H9 (cell line): ENCODE measurements around the gene PROX1. TPM values are rescaled to one million over a fixed set of nuclear protein-coding genes. Genes with fewer than 3 reads are reported as not detected.

ENCODE experiments used
- DNase-seq: peaks from one replicate; pipeline ENCODE4 v3.0.0-alpha.2; 2017
- H2AFZ ChIP-seq: one replicate; pipeline ENCODE4 v1.6.1; 2013; ENCODE audit warnings: mild to moderate bottlenecking, low read length, control low read depth, moderate library complexity
- H2AK5ac ChIP-seq: 2 replicates; pipeline ENCODE4 v1.6.1; 2013; ENCODE audit warnings: low read length, control low read depth, mixed read lengths; ENCODE audit not compliant: insufficient read length
- H2BK120ac ChIP-seq: one replicate; pipeline ENCODE4 v1.6.1; 2013; ENCODE audit warnings: low read depth, mild to moderate bottlenecking, low read length, control low read depth, inconsistent platforms; ENCODE audit not compliant: poor library complexity, severe bottlenecking
- H2BK12ac ChIP-seq: 2 replicates; pipeline ENCODE4 v1.6.1; 2013; ENCODE audit warnings: low read length, control low read depth, mixed read lengths, low read depth; ENCODE audit not compliant: insufficient read length
- H2BK15ac ChIP-seq: 2 replicates; pipeline ENCODE4 v1.6.1; 2013; ENCODE audit warnings: low read depth, low read length, control low read depth
- H2BK20ac ChIP-seq: one replicate; pipeline ENCODE4 v1.6.1; 2013; ENCODE audit warnings: low read depth, mild to moderate bottlenecking, low read length, control low read depth, inconsistent platforms; ENCODE audit not compliant: poor library complexity, severe bottlenecking
- H2BK5ac ChIP-seq: 2 replicates; pipeline ENCODE4 v1.6.1; 2013; ENCODE audit warnings: low read length, control low read depth, mixed read lengths; ENCODE audit not compliant: insufficient read length
- H3K14ac ChIP-seq: 2 replicates; pipeline ENCODE4 v1.6.1; 2013; ENCODE audit warnings: low read length, control low read depth; ENCODE audit not compliant: insufficient read depth
- H3K18ac ChIP-seq: 2 replicates; pipeline ENCODE4 v1.6.1; 2013; ENCODE audit warnings: low read depth, mild to moderate bottlenecking, mixed read lengths, low read length, control low read depth; ENCODE audit not compliant: insufficient read length
- H3K23ac ChIP-seq: 2 replicates; pipeline ENCODE4 v1.6.1; 2013; ENCODE audit warnings: low read length, control low read depth, mixed read lengths, low read depth; ENCODE audit not compliant: insufficient read length
- H3K23me2 ChIP-seq: 2 replicates; pipeline ENCODE4 v1.6.1; 2013; ENCODE audit warnings: low read depth, mild to moderate bottlenecking, mixed read lengths, low read length, control low read depth; ENCODE audit not compliant: insufficient read length, poor library complexity, severe bottlenecking
- H3K27ac ChIP-seq: 2 replicates; pipeline ENCODE4 v1.5.1; 2013; ENCODE audit warnings: low read length, control low read depth, mixed read lengths, low read depth; ENCODE audit not compliant: insufficient read length
- H3K27me3 ChIP-seq: 2 replicates; pipeline ENCODE4 v1.6.1; 2013; ENCODE audit warnings: low read length, control low read depth, inconsistent platforms; ENCODE audit not compliant: insufficient read depth
- H3K4ac ChIP-seq: 2 replicates; pipeline ENCODE4 v1.6.1; 2013; ENCODE audit warnings: low read depth, mild to moderate bottlenecking, control low read depth, inconsistent platforms, low read length, moderate library complexity
- H3K4me1 ChIP-seq: 2 replicates; pipeline ENCODE4 v1.6.1; 2013; ENCODE audit warnings: low read length, control low read depth, inconsistent platforms; ENCODE audit not compliant: insufficient read depth
- H3K4me2 ChIP-seq: 2 replicates; pipeline ENCODE4 v1.6.1; 2013; ENCODE audit warnings: low read length, control low read depth, mixed read lengths; ENCODE audit not compliant: insufficient read length, insufficient read depth
- H3K56ac ChIP-seq: 2 replicates; pipeline ENCODE4 v1.6.1; 2013; ENCODE audit warnings: low read depth, mild to moderate bottlenecking, mixed read lengths, low read length, control low read depth; ENCODE audit not compliant: insufficient read length
- H3K79me1 ChIP-seq: 2 replicates; pipeline ENCODE4 v1.6.1; 2013; ENCODE audit warnings: low read depth, mild to moderate bottlenecking, moderate library complexity, low read length, control low read depth, inconsistent platforms; ENCODE audit not compliant: insufficient read depth, poor library complexity, severe bottlenecking
- H3K79me2 ChIP-seq: 2 replicates; pipeline ENCODE4 v1.6.1; 2013; ENCODE audit warnings: low read length, control low read depth, inconsistent platforms; ENCODE audit not compliant: insufficient read depth
- H3K9ac ChIP-seq: 2 replicates; pipeline ENCODE4 v1.6.1; 2013; ENCODE audit warnings: low read length, control low read depth, mixed read lengths; ENCODE audit not compliant: insufficient read length; ENCODE audit errors: extremely low read depth
- H3K9me3 ChIP-seq: one replicate; pipeline ENCODE4 v1.6.1; 2013; ENCODE audit warnings: low read depth, low read length, inconsistent platforms; ENCODE audit not compliant: control insufficient read depth
- H3T11ph ChIP-seq: one replicate; pipeline ENCODE4 v1.6.1; 2013; ENCODE audit warnings: mild to moderate bottlenecking, low read length, control low read depth, inconsistent platforms
- H4K20me1 ChIP-seq: one replicate; pipeline ENCODE4 v1.6.1; 2013; ENCODE audit not compliant: control insufficient read depth, insufficient read length, insufficient read depth
- H4K5ac ChIP-seq: 2 replicates; pipeline ENCODE4 v1.6.1; 2013; ENCODE audit warnings: low read depth, mild to moderate bottlenecking, mixed read lengths, low read length, control low read depth; ENCODE audit not compliant: insufficient read length
- H4K8ac ChIP-seq: replicated peaks from 2 replicates; pipeline ENCODE4 v1.6.1; 2013; ENCODE audit warnings: low read length, control low read depth, mixed read lengths, low read depth; ENCODE audit not compliant: insufficient read length
- H4K91ac ChIP-seq: 2 replicates; pipeline ENCODE4 v1.6.1; 2013; ENCODE audit warnings: low read depth, mild to moderate bottlenecking, moderate library complexity, mixed read lengths, low read length, control low read depth; ENCODE audit not compliant: insufficient read length
- H3K27ac Mint-ChIP-seq, 3 experiments: 2 replicates in 2 of 3; 3 replicates in 1 of 3; pipeline ENCODE4 v1.8.0; 2020 to 2021; ENCODE audit warnings: mixed read lengths in 3 of 3, mild to moderate bottlenecking in 1 of 3, moderate library complexity in 1 of 3
- H3K27me3 Mint-ChIP-seq: 2 replicates; pipeline ENCODE4 v1.8.0; 2021; ENCODE audit warnings: low read depth, mild to moderate bottlenecking, moderate library complexity, mixed read lengths
- H3K36me3 Mint-ChIP-seq, 3 experiments: 2 replicates in 2 of 3; 3 replicates in 1 of 3; pipeline ENCODE4 v1.8.0; 2020 to 2021; ENCODE audit warnings: low read depth in 3 of 3, mixed read lengths in 3 of 3; ENCODE audit not compliant: insufficient read depth in 1 of 3
- H3K4me1 Mint-ChIP-seq, 2 experiments: 2 replicates each; pipeline ENCODE4 v1.8.0; 2020; ENCODE audit warnings: mixed read lengths in 2 of 2
- H3K4me3 Mint-ChIP-seq, 2 experiments: 2 replicates in 1 of 2; 3 replicates in 1 of 2; pipeline ENCODE4 v1.8.0; 2020 to 2021; ENCODE audit warnings: mild to moderate bottlenecking in 2 of 2, mixed read lengths in 2 of 2, moderate library complexity in 1 of 2
- H3K9me3 Mint-ChIP-seq, 2 experiments: 2 replicates in 1 of 2; 3 replicates in 1 of 2; pipeline ENCODE4 v1.8.0; 2020; ENCODE audit warnings: mild to moderate bottlenecking in 2 of 2, mixed read lengths in 2 of 2, moderate library complexity in 1 of 2
- WGBS: extraction: QIAGEN DNeasy Blood & Tissue Kit; methylation state at CpG from one replicate; pipeline ENCODE4 v1.1.7; 2013; ENCODE audit warnings: missing lambda C conversion rate, low lambda C conversion rate, mixed read lengths; ENCODE audit not compliant: insufficient read length; ENCODE audit errors: extremely low coverage; 5-methylcytosine and 5-hydroxymethylcytosine counted together
- total RNA-seq: library from RNA; stranded (reverse); gene quantifications from 2 replicates; pipeline ENCODE4 v1.2.1, GENCODE V29; 2021
- TF ChIP-seq, protein P1 (sequence below): fragments of 200-600 bp; sonication (generic); conservative IDR thresholded peaks from 3 replicates; pipeline ENCODE4 v1.8.0; 2021; ENCODE audit warnings: antibody characterized with exemption, mild to moderate bottlenecking

The PROX1 gene
- total RNA-seq, 1 experiment from 2014 or later: 0.72 TPM

DNA sequence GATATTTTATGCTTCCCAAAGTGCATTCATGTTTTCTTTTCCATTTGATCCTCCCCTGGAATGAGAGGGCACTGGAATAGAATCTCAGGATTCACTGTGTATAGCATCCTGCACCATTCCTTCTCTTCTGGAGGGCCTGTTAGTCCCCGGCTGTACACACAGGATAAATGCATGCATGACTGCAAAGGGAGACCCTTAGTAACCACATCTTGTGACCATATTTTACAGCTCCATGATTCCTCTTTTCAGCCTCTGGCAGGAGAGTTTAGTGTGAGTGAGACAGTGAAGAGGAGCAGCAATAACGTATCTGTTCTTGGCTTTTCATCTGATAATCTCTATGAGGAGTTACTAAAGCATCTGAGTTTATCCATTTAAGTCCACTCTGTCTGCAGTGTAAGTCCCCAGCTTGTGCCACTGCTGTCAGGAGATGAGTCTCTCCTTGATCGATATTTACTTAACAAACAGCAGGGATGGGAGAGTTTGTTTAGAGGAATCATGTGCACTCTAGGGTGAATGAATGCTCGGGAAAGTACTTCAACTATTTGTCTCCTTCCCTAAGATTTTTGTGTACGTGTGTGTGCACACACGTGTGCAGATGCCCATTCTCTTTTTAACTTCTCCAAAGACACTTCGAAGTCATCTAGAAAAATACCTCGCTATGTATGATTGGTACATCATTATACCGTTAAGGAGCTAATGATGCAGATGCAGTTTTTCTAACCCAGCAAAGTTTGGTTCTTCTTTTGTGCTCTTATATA, 41.1 kb downstream of the PROX1 start:
- no peak for DNase-seq
- Histone ChIP-seq H3K14ac (no peak overlapping the region), H3K27me3 (no peaks in the 10 kb centered on the region), H3K23ac (no peak overlapping the region), H4K91ac (no peak overlapping the region), H3K79me2 (no peaks in the 10 kb centered on the region), H3K4ac (no peak overlapping the region), H3T11ph (no peak overlapping the region), H4K8ac (no peak overlapping the region), H4K20me1 (no peaks in the 10 kb centered on the region), H2BK12ac (no peak overlapping the region), H3K27ac (no peak overlapping the region), H3K4me1 (peaks cover 20% of the 10 kb centered on the region), H2BK120ac (no peak overlapping the region), H3K9ac (no peak overlapping the region), H3K79me1 (no peaks in the 10 kb centered on the region), H2BK15ac (no peak overlapping the region), H2AFZ (no peak overlapping the region), H3K56ac (no peak overlapping the region), H4K5ac (no peak overlapping the region), H3K23me2 (no peaks in the 10 kb centered on the region), H3K4me2 (no peak overlapping the region), H2AK5ac (no peak overlapping the region), H2BK20ac (no peak overlapping the region), H2BK5ac (no peak overlapping the region), H3K9me3 (no peaks in the 10 kb centered on the region), H3K18ac (no peak overlapping the region)
- Mint-ChIP-seq H3K4me1 (peaks cover 63 to 74% of the 10 kb centered on the region in 2 experiments), H3K27me3 (peaks cover 6% of the 10 kb centered on the region), H3K4me3 (no peak overlapping the region), H3K36me3 (no peaks in the 10 kb centered on the region; a peak in 1 of 7 replicates), H3K9me3 (peaks cover 0 to 3% of the 10 kb centered on the region in 2 experiments; a peak in 1 of 5 replicates), H3K27ac (peak overlapping the region in 1 of 3 experiments; percentile 30; a peak in 1 of 7 replicates)
- TF ChIP-seq, protein P1, sequence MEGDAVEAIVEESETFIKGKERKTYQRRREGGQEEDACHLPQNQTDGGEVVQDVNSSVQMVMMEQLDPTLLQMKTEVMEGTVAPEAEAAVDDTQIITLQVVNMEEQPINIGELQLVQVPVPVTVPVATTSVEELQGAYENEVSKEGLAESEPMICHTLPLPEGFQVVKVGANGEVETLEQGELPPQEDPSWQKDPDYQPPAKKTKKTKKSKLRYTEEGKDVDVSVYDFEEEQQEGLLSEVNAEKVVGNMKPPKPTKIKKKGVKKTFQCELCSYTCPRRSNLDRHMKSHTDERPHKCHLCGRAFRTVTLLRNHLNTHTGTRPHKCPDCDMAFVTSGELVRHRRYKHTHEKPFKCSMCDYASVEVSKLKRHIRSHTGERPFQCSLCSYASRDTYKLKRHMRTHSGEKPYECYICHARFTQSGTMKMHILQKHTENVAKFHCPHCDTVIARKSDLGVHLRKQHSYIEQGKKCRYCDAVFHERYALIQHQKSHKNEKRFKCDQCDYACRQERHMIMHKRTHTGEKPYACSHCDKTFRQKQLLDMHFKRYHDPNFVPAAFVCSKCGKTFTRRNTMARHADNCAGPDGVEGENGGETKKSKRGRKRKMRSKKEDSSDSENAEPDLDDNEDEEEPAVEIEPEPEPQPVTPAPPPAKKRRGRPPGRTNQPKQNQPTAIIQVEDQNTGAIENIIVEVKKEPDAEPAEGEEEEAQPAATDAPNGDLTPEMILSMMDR: no peak
- WGBS: no CpG with 5 or more reads among the region's 9 CpGs
